HG02610 (cell line): ENCODE measurements around the gene SRXN1.
A peak's percentile ranks its signal among the peaks of the same experiment; 100 is the strongest.
"Not testable (repeated sequence)": the region's sequence is repeated elsewhere in the genome, so short reads cannot be mapped to it uniquely, and the experiment has no call there.

Source experiments
- ATAC-seq: cut with Tn5 transposase; IDR thresholded peaks from one replicate; pipeline ENCODE4 v1.9.1; 2021; ENCODE audit warnings: mild to moderate bottlenecking, moderate library complexity; ENCODE audit not compliant: unreplicated experiment

The SRXN1 gene

GRCh38 chr20:653110-653589, at the start of gene SRXN1:
Gene SRXN1 (minus strand): TSS chr20:653200. CDS start chr20:653185, 15 bp downstream.
- ATAC-seq: peak; percentile 87

- no peak for ATAC-seq
Measured at GRCh38 chr20:701401-702129, 48.6 kb upstream of the SRXN1 start.

- no peak for ATAC-seq
Measured at GRCh38 chr20:699811-700338, 46.9 kb upstream of the SRXN1 start.

- ATAC-seq: no peak
Measured at GRCh38 chr20:699342-699741, 46.3 kb upstream of the SRXN1 start.

- ATAC-seq: no peak
Measured at GRCh38 chr20:698276-698675, 45.3 kb upstream of the SRXN1 start.

GRCh38 chr20:697826-698225, 44.8 kb upstream of the SRXN1 start:
- ATAC-seq: no peak

- no peak for ATAC-seq
Measured at GRCh38 chr20:695165-695866, 42.3 kb upstream of the SRXN1 start.

- ATAC-seq: no peak
Measured at GRCh38 chr20:694496-694895, 41.5 kb upstream of the SRXN1 start.

- not testable (repeated sequence) for ATAC-seq
Measured at GRCh38 chr20:693786-694185, 40.8 kb upstream of the SRXN1 start.

GRCh38 chr20:692044-692443, 39.0 kb upstream of the SRXN1 start:
- ATAC-seq: no peak

GRCh38 chr20:689947-690346, 36.9 kb upstream of the SRXN1 start:
- no peak for ATAC-seq

GRCh38 chr20:689348-689747, 36.3 kb upstream of the SRXN1 start:
- ATAC-seq: no peak

- ATAC-seq: no peak
Measured at GRCh38 chr20:688809-689212, 35.8 kb upstream of the SRXN1 start.

- ATAC-seq: no peak
Measured at GRCh38 chr20:687468-688203, 34.6 kb upstream of the SRXN1 start.

- no peak for ATAC-seq
Measured at GRCh38 chr20:684676-685319, 31.8 kb upstream of the SRXN1 start.

- ATAC-seq: no peak
Measured at GRCh38 chr20:682123-682522, 29.1 kb upstream of the SRXN1 start.

GRCh38 chr20:680638-681187, 27.7 kb upstream of the SRXN1 start:
- no peak for ATAC-seq

- no peak for ATAC-seq
Measured at GRCh38 chr20:677957-678356, 25.0 kb upstream of the SRXN1 start.

- no peak for ATAC-seq
Measured at GRCh38 chr20:676967-677366, 24.0 kb upstream of the SRXN1 start.

GRCh38 chr20:676315-676937, 23.4 kb upstream of the SRXN1 start:
- ATAC-seq: no peak
